SU-DHL-6 (cell line): ENCODE data around the gene ZNF654.

Experiments used
- CTCF ChIP-seq: fragments of 200-600 bp; sonication (generic); IDR thresholded peaks from one replicate; pipeline ENCODE4 v1.5.1; 2017; ENCODE audit warnings: antibody characterized with exemption, mild to moderate bottlenecking, low read length, moderate library complexity; ENCODE audit not compliant: insufficient read depth, poor library complexity, severe bottlenecking
- EZH2phosphoT487 ChIP-seq: fragments of 200-600 bp; sonication (generic), shearing (Covaris generic); conservative IDR thresholded peaks from 2 replicates; pipeline ENCODE4 v1.6.1; 2018; ENCODE audit warnings: mild to moderate bottlenecking, antibody characterized with exemption, low read length, moderate library complexity, mixed read lengths

GRCh38 chr3:88101142-88101541, 42.1 kb downstream of the ZNF654 start:
- TF ChIP-seq CTCF: no peak
- TF ChIP-seq EZH2phosphoT487: no peak
